HepG2 (cell line): Measurements from ENCODE around the gene NRN1L. TPM values are rescaled to one million over a fixed set of nuclear protein-coding genes. Genes with fewer than 3 reads are reported as not detected.

Experiments used
- ARID5B ChIP-seq: IDR thresholded peaks from 2 replicates; pipeline ENCODE4 v1.4.0; 2020; ENCODE audit warnings: mild to moderate bottlenecking, missing genetic modification reagents
- ARNT2 ChIP-seq: sonication (generic); formaldehyde crosslinking; IDR thresholded peaks from 2 replicates; pipeline ENCODE4 v1.8.0; 2022; ENCODE audit warnings: mild to moderate bottlenecking, low read depth, missing genetic modification reagents, moderate library complexity
- DNMT1 ChIP-seq: sonication (generic); formaldehyde crosslinking; IDR thresholded peaks from 2 replicates; pipeline ENCODE4 v1.5.1; 2020; ENCODE audit warnings: mild to moderate bottlenecking, missing genetic modification reagents
- ELK4 ChIP-seq: sonication (generic); formaldehyde crosslinking; IDR thresholded peaks from 2 replicates; pipeline ENCODE4 v1.9.0; 2021; ENCODE audit warnings: missing genetic modification reagents, borderline replicate concordance
- HNRNPL ChIP-seq: fragments of 200-400 bp; formaldehyde crosslinking; IDR thresholded peaks from 2 replicates; pipeline ENCODE4 v1.6.1; 2017; ENCODE audit warnings: mild to moderate bottlenecking, low read depth, low read length
- NFKBIZ ChIP-seq: IDR thresholded peaks from 2 replicates; pipeline ENCODE4 v1.6.1; 2018; ENCODE audit warnings: missing genetic modification reagents, missing compliant biosample characterization
- ZGPAT ChIP-seq: IDR thresholded peaks from 2 replicates; pipeline ENCODE4 v1.6.1; 2016; ENCODE audit warnings: mild to moderate bottlenecking
- ZNF414 ChIP-seq: sonication (generic); formaldehyde crosslinking; IDR thresholded peaks from 2 replicates; pipeline ENCODE4 v1.5.0; 2020; ENCODE audit warnings: missing genetic modification reagents
- ZNF570 ChIP-seq: sonication (generic); formaldehyde crosslinking; IDR thresholded peaks from 2 replicates; pipeline ENCODE4 v1.4.0; 2020; ENCODE audit warnings: mild to moderate bottlenecking, missing genetic modification reagents, borderline replicate concordance
- ZNF572 ChIP-seq: sonication (generic); formaldehyde crosslinking; IDR thresholded peaks from 2 replicates; pipeline ENCODE4 v1.5.1; 2020; ENCODE audit warnings: mild to moderate bottlenecking, missing genetic modification reagents
- ZNF589 ChIP-seq: sonication (generic); formaldehyde crosslinking; conservative IDR thresholded peaks from 2 replicates; pipeline ENCODE4 v1.8.0; 2022; ENCODE audit warnings: mild to moderate bottlenecking, moderate library complexity, missing genetic modification reagents
- ZNF609 ChIP-seq: sonication (generic); formaldehyde crosslinking; IDR thresholded peaks from 2 replicates; pipeline ENCODE4 v1.4.0; 2020; ENCODE audit warnings: mild to moderate bottlenecking, missing genetic modification reagents, borderline replicate concordance
- ZNF781 ChIP-seq: sonication (generic); formaldehyde crosslinking; IDR thresholded peaks from 2 replicates; pipeline ENCODE4 v1.5.1; 2020; ENCODE audit warnings: borderline replicate concordance, mild to moderate bottlenecking, missing genetic modification reagents; ENCODE audit errors: not compliant biosample characterization
- ZSCAN12 ChIP-seq: sonication (generic); formaldehyde crosslinking; IDR thresholded peaks from 2 replicates; pipeline ENCODE4 v1.9.0; 2021; ENCODE audit warnings: mild to moderate bottlenecking, missing genetic modification reagents
- polyA plus RNA-seq, 8 experiments: library from polyadenylated mRNA; depleted of rRNA in 3 of 8; stranded (reverse) in 7 of 8; unstranded in 1 of 8; fragments of >200 nt; fragmentation: Illumina TruSeq in 4 of 8; extraction: Trizol in 4 of 8; gene quantifications; 2 replicates each; pipeline versions ENCODE4 v1.2.1 to v1.2.3, GENCODE V29; 2011 to 2016; ENCODE audit warnings: low read depth in 4 of 8, missing spikeins in 1 of 8, mixed read lengths in 1 of 8; ENCODE audit not compliant: insufficient read depth in 1 of 8
- total RNA-seq, 5 experiments: library from RNA; depleted of rRNA; stranded (reverse); fragments of >200 nt; fragmentation: Illumina TruSeq; extraction: Trizol; gene quantifications; 2 replicates each; pipeline ENCODE4 v1.2.3, GENCODE V29; 2016; ENCODE audit warnings: low read depth in 1 of 5

NRN1L gene
- total and polyA plus RNA-seq, 2 of the 13 experiments (the other 11 are each of a cell fraction or from before 2014, with no cell fraction given), result 0.53 to 1.2 TPM

- TF ChIP-seq ARID5B (CRISPR knock-in tag), result peak; percentile 20; the same call in 1 of the 2 replicates
- no peak for TF ChIP-seq ELK4 (CRISPR knock-in tag)
- no peak; the same call in 1 of the 2 replicates for TF ChIP-seq ARNT2 (CRISPR knock-in tag)
- TF ChIP-seq DNMT1 (CRISPR knock-in tag), result no peak
- TF ChIP-seq ZNF609, result no peak
- TF ChIP-seq ZNF570 (CRISPR knock-in tag), result no peak
- no peak for TF ChIP-seq NFKBIZ (CRISPR knock-in tag)
- no peak for TF ChIP-seq ZGPAT (CRISPR knock-in tag)
- 0 out of 2 replicates have a peak, but pooled peaks have one; percentile 40 for TF ChIP-seq HNRNPL
- 0 out of 2 replicates have a peak, but pooled peaks have one; percentile 51 for TF ChIP-seq ZNF572 (CRISPR knock-in tag)
- TF ChIP-seq ZNF781, result no peak
- TF ChIP-seq ZNF589 (CRISPR knock-in tag), result no peak; the same call in 1 of the 2 replicates
- TF ChIP-seq ZSCAN12, result no peak
- TF ChIP-seq ZNF414 (CRISPR knock-in tag), result no peak
These were observed 37.4 kb upstream of the NRN1L start, which contains the start of gene CENPT (continued) for GRCh38 chr16:67847064-67847861.
